Motor neuron (in vitro differentiated cells): ENCODE measurements around the gene VN1R5. TPM values are rescaled to one million over a fixed set of nuclear protein-coding genes. Genes with fewer than 3 reads are reported as not detected.

Experiments
- ATAC-seq, 8 experiments: fragments of 200-7000 bp; cut with Tn5 transposase; replicated peaks in 6 of 8; 2 replicates each; pipeline ENCODE4 v1.8.0; 2021; ENCODE audit warnings: mild to moderate bottlenecking in 8 of 8, moderate library complexity in 8 of 8
- H3K27ac ChIP-seq, 2 donors: fragments of 250-450 bp; sonication (Bioruptor Pico); 2 replicates each; pipeline ENCODE4 v1.9.0; 2021; ENCODE audit warnings: antibody characterized with exemption in 2 of 2, mild to moderate bottlenecking in 2 of 2, moderate library complexity in 1 of 2
- H3K4me1 ChIP-seq, 2 donors: fragments of 250-450 bp; sonication (Bioruptor Pico); replicated peaks in 1 of 2; 2 replicates each; pipeline ENCODE4 v1.6.1; 2021; ENCODE audit warnings: antibody characterized with exemption in 2 of 2, mild to moderate bottlenecking in 2 of 2, moderate library complexity in 1 of 2
- H3K4me3 ChIP-seq, 5 donors: fragments of 250-450 bp; sonication (Bioruptor Pico); 2 replicates each; pipeline ENCODE4 v1.9.0; 2021; ENCODE audit warnings: antibody characterized with exemption in 5 of 5, mild to moderate bottlenecking in 5 of 5, moderate library complexity in 4 of 5
- WGBS, 10 experiments: fragments of 450-650 bp; shearing (Covaris generic); methylation state at CpG; one replicate each; pipeline ENCODE4 v1.0.0; 2022; 5-methylcytosine and 5-hydroxymethylcytosine counted together
- in situ Hi-C, 9 experiments: fragments of 400-800 bp; cut with MboI; loops; one replicate each; pipeline ENCODE4 v1.15.0; 2021; ENCODE audit warnings: low sequenced_read_pairs in 9 of 9, low pct_unique_long_range_greater_than_20kb in 2 of 9; ENCODE audit not compliant: unreplicated experiment in 9 of 9
- total RNA-seq, 8 experiments: library from RNA; unstranded; fragments of 300-600 nt; gene quantifications; 2 replicates each; pipeline versions ENCODE4 v1.2.3 to v1.2.4, GENCODE V29; 2022

VN1R5 gene
- total RNA-seq, 8 experiments from 2014 or later, result 0.16 to 0.52 (median 0.27) TPM; not detected in 2

DNA sequence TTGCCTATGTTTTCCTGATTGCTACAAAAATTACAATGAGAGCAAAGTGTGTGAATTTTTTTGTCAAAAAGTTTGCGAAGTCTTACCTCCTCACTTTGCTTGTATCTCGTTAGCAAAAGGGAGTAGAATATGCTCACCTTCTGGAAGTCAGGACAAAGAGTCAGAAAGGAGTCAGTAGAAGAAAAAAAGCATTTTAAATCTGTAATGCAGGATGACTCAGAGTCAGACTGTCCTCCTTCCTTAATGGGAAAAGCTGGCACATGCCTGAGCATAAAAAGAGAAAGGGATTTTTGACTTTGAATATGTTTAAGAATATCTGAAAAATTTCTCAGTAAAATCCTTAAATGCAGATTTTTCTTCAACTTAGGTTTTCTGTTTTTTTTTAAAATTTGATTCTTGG, 14.2 kb upstream of the VN1R5 start:
- ATAC-seq, result peak in 2 of 8 experiments; percentile 70 to 86
- in situ Hi-C loops, result no loop called here
- WGBS, 10 experiments, result 0 to 75% (median 63%) methylated on average over 1 to 2 of the region's 2 CpGs; no CpG with 5 or more reads in 1 of the 10 experiments

GRCh38 chr1:247243524-247244137, 12.2 kb upstream of the VN1R5 start:
- ATAC-seq, result no peak
- Histone ChIP-seq H3K4me1 (no peaks in the 10 kb centered on the region), H3K4me3 (no peak overlapping the region), H3K27ac (no peak overlapping the region)
- in situ Hi-C loops, result no loop called here
- 54 to 96% (median 81%) methylated on average over 3 to 12 of the region's 12 CpGs for WGBS, 10 experiments

More for the DNA sequence above, 14.2 kb upstream of the VN1R5 start:
- no peak overlapping the region for H3K27ac ChIP-seq
- no peak overlapping the region for H3K4me3 ChIP-seq
- H3K4me1 ChIP-seq, result no peaks in the 10 kb centered on the region

DNA sequence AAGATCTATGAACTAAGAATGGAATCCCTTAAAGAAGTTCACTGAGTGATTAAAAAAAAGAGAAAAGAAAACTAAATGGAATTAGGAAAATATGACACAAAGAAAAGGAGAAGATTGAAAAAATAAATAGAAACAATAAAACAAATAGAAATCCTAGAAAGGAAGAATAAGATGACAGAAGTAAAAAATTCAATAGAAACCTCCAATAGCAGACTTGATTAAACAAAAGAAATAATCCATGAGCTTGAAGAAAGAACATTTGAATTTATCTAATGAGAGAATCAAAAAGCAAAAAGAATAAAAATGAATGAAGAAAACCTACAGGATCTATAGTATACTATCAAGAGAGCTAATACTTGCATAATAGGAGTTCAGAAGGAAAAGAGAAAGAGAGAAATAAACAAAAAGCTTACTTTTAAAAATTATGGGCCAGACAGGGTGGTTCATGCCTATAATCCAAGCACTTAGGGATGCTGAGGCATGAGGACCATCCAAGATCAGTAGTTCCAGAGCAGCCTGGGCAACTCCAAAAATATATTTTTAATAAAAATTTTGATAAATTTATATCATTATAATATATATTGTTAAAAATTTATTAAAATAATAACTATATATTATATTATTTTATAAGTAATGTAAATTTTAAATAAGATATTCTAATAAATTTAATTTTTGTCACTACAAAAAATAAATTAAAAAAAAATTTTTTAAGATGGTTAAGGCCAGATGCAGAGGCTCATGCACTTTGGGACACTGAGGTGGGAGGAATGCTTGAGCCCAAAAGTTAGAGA, 9.4 kb upstream of the VN1R5 start:
- in situ Hi-C loops, result no loop called here
- Histone ChIP-seq H3K4me3 (no peak overlapping the region), H3K27ac (no peak overlapping the region), H3K4me1 (no peaks in the 10 kb centered on the region)
- ATAC-seq, result no peak

GRCh38 chr1:247247568-247247967, 8.3 kb upstream of the VN1R5 start:
- Histone ChIP-seq H3K4me1 (no peaks in the 10 kb centered on the region), H3K27ac (no peak overlapping the region), H3K4me3 (no peak overlapping the region)
- WGBS, 10 experiments, result 20 to 100% (median 90%) methylated on average over 1 of the region's 1 CpG; no CpG with 5 or more reads in 3 of the 10 experiments
- in situ Hi-C loops, result no loop called here
- no peak for ATAC-seq

DNA sequence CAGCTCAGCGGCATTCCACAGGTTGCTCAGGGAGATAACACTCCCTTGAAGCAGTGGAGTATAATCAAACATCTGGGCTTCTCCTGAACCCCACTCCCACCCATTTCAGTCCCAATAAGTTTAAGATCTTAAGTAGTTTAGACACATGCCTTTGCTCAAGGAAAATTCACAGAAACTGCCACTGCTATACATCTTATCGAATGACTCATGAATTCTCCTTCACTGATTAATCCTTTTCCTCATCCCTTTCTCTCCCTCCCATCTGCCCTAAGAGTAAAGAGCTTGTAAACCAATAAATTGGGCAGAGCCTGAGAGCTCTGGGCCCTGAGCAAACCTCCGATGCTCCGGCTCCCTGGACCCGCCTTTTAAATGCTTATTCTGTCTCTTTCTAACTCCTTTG, 10.2 kb downstream of the VN1R5 start:
- in situ Hi-C loops, result no loop called here
- Histone ChIP-seq H3K4me3 (no peak overlapping the region), H3K27ac (no peak overlapping the region), H3K4me1 (no peaks in the 10 kb centered on the region)
- WGBS, 10 experiments, result 37 to 93% (median 86%) methylated on average over 1 to 4 of the region's 5 CpGs; no CpG with 5 or more reads in 4 of the 10 experiments
- no peak for ATAC-seq

GRCh38 chr1:247268390-247269045, 12.6 kb downstream of the VN1R5 start:
- no peak for ATAC-seq
- no peak overlapping the region for H3K4me3 ChIP-seq
- H3K4me1 ChIP-seq, result no peaks in the 10 kb centered on the region
- 20 to 100% (median 90%) methylated on average over 1 to 2 of the region's 2 CpGs; no CpG with 5 or more reads in 4 of the 10 experiments for WGBS, 10 experiments
- no peak overlapping the region for H3K27ac ChIP-seq
- in situ Hi-C loops, result no loop called here

DNA sequence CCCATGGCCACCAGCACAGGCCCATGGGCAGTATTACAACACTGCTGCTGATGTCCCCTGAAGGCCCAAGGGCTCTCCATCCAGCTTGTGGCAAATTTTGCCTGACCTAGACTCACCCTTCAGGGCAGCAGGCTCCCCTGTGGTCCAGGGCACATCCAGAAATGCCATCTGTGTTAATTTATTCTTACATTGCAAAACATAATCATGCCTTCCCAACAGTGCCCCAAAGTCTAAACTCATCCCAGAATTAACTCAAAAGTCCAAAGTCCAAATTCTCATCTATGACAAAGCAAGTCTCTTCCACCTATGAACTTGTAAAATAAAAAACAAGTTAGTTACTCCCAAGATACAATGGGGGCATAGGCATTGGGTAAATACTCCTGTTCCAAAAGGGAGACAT, 13.3 kb downstream of the VN1R5 start:
- H3K4me3 ChIP-seq, result no peak overlapping the region
- H3K4me1 ChIP-seq, result no peaks in the 10 kb centered on the region
- no peak for ATAC-seq
- in situ Hi-C loops, result no loop called here
- H3K27ac ChIP-seq, result no peak overlapping the region

- no peak overlapping the region for H3K4me3 ChIP-seq
- 14 to 80% methylated on average over 1 of the region's 1 CpG; no CpG with 5 or more reads in 8 of the 10 experiments for WGBS, 10 experiments
- no peak for ATAC-seq
- no peak overlapping the region for H3K27ac ChIP-seq
- in situ Hi-C loops, result no loop called here
- no peaks in the 10 kb centered on the region for H3K4me1 ChIP-seq
These were observed 14.1 kb downstream of the VN1R5 start for GRCh38 chr1:247270003-247270402.

DNA sequence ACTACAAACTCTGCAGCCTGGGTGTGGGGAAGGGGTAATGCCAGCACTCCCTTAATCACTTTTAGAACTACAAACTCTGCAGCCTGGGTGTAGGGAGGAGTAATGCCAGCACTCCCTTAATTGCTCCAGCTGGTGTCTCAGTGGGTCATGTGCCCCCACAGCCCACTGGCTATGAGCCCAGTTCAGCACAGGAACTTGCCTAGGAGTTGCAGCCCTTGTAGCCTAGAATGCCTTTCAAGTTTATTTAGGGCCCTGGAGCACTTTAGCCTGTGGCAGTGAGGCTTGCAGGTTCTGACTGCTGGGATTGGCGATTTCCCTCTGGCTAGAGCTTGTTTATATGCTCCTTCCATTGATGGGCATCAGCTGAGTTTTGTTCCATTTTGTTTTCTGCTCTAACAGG, 17.1 kb downstream of the VN1R5 start:
- ATAC-seq, result peak in 3 of 8 experiments; percentile 12 to 61 (median 50)
- in situ Hi-C loops, result no loop called here
- WGBS, 10 experiments, result 0 to 100% (median 29%) methylated on average over 1 of the region's 1 CpG; no CpG with 5 or more reads in 6 of the 10 experiments
- Histone ChIP-seq H3K27ac (no peak overlapping the region), H3K4me1 (no peaks in the 10 kb centered on the region), H3K4me3 (no peak overlapping the region)

GRCh38 chr1:247274605-247275256, 18.9 kb downstream of the VN1R5 start:
- ATAC-seq, result no peak
- H3K4me1 ChIP-seq, result no peaks in the 10 kb centered on the region
- 7 to 100% (median 80%) methylated on average over 1 to 3 of the region's 3 CpGs for WGBS, 10 experiments
- H3K27ac ChIP-seq, result no peak overlapping the region
- no peak overlapping the region for H3K4me3 ChIP-seq
- in situ Hi-C loops, result no loop called here

DNA sequence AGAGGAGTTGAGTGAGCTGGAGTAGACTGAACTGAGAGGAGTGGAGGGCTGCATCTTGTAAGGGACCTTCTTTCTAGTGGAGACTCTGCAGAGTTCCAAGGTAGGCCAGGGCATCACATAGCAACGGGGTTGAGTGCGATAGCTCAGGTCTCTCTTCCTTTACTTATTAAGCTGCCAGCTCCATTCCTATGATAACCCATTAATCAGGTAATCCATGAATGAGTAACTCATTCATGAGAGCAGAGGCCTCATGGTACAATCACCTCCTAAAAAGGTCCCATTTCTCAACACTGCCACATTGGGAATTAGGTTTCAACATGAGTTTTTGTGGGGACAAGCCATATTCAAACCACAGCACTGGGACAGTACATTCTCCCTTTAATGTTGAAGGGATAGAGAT, 21.3 kb downstream of the VN1R5 start:
- in situ Hi-C loops, result no loop called here
- Histone ChIP-seq H3K4me3 (no peak overlapping the region), H3K4me1 (no peaks in the 10 kb centered on the region), H3K27ac (no peak overlapping the region)
- no peak for ATAC-seq
- WGBS, 10 experiments, result 42 to 100% (median 100%) methylated on average over 1 to 2 of the region's 2 CpGs; no CpG with 5 or more reads in 3 of the 10 experiments

DNA sequence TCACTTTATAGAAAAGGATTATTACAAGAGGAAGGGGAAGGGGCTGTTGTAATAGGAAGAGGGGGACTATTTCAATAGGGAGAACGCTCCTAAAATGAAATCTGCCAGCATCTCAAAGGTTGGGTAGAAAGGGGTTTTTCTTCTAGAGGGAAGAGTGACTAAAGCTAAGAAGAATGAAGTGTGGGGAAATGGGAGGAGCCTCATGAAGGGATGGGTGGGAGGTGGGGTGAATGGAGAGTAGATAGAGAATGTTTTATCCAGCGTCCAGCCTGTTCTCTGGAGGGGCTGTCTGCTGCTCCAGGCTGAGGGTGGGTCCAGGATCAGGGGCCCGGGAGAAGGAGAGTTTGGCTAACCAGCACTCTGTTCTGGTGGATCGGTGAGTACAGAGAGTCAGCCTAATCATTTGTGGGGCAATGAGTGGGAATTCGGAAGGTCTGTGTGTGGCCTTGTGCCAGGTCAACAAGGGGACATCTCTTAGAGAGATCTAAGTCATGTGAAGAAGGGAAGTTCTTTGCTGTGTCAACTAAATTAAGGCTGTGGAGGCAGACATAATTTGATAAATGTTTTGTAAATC, 25.2 kb downstream of the VN1R5 start:
- 36 to 88% (median 60%) methylated on average over 1 to 5 of the region's 5 CpGs; no CpG with 5 or more reads in 3 of the 10 experiments for WGBS, 10 experiments
- Histone ChIP-seq H3K27ac (no peak overlapping the region), H3K4me1 (no peaks in the 10 kb centered on the region), H3K4me3 (no peak overlapping the region)
- in situ Hi-C loops, result no loop called here
- no peak for ATAC-seq
